Activated T-cell treated with anti-CD3 and anti-CD28 coated beads, Interleukin-2, amount 50 U/mL, for 1 hour (primary cell): ENCODE measurements around the gene TPK1.
"Not testable (repeated sequence)": the region's sequence is repeated elsewhere in the genome, so short reads cannot be mapped to it uniquely, and the experiment has no call there.

Experiments used
- DNase-seq: peaks from one replicate; pipeline ENCODE4 v3.0.0-alpha.2; 2020

TPK1 gene

DNA sequence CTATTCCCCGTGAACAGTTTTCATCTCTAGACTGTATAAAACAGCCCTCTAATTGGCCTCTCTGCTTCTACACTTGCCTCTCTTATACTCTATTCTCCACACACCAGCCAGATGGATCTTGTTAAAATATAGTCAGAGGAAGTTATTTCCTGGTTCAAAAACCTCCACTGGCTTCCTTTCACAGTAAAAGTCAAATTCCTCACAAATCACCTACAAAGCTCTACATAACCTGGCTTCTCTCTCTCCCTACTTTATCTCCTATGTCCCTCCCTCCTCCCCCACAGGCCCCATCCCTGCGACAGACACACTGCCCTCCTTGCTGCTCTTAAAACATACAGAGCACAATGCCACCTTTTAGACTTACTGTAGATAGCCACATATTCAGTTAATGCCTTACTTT, 60.1 kb downstream of the TPK1 start:
- DNase-seq: no peak

DNA sequence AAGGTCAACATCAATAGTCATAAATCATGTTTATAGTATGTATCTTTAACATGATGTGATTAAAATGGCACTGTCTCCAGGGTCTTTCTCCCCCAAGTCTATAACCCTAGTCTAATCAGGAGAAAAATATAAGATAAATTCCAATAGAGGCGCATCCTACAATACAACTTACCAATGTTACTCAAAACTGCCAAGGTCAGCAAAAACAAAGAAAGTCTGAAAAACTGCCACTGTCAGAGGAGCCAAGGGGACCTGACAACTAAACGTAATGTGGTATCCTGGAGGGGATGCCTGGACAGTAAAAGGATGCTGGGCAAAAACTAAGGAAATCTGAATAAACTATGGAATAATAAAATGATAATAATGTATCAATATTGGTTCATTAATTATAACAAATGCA, 63.9 kb downstream of the TPK1 start:
- no peak for DNase-seq

DNA sequence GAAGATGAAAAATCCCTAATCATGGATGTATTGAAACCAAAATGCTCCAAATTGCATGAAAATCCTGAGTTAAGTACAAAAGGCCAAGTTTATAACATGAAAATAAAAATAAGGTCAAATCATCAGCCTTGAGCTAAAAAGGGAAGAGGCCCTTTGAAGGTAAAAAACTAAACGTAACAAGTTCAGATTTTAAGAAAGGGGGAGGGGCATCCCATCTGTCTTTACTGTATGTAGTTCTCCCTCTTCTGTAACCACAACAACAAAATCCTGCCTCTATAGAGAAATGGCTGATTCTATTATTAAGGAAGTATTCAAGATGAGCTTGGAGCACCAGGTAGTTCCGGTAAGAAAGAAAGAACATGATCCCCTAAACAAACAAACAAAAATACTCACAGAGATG, 64.7 kb downstream of the TPK1 start:
- no peak for DNase-seq

DNA sequence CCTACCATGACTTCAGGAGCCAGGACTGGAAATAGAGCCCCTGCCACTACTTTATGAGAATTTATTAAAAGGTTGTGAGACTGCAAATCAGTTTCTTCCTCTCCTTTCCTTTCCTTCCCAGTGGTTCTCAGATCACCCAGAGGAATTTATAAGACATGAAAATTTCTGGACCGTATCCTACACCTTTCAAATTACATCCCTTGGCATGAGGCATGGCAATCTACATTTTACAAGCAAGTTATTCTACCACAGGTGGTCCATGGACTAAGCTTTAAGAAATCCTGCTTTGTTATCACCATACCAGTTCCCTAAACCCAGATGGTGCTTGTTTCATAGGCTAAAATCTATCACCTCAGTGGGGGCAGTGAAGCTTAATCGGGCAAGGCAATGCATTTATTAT, 66.5 kb downstream of the TPK1 start:
- DNase-seq: no peak

DNA sequence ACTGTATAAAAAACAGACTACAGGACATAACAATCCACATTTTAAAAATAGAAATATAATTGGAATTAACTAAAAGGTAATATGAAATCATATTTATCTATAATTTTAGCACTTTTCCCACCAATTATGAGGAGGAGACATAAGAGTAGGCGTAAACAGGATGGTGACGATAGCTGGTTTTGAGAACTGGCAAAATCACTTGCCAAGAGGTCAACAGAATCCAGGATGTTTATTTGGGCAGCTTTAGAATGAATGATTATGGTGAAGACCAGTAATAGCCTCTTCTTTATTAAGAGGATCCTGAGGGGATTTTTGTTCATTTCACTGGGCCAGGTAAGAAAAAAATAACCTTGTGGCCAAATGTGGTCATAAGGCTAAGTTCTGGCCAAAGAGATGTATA, 67.2 kb downstream of the TPK1 start:
- DNase-seq: no peak

DNA sequence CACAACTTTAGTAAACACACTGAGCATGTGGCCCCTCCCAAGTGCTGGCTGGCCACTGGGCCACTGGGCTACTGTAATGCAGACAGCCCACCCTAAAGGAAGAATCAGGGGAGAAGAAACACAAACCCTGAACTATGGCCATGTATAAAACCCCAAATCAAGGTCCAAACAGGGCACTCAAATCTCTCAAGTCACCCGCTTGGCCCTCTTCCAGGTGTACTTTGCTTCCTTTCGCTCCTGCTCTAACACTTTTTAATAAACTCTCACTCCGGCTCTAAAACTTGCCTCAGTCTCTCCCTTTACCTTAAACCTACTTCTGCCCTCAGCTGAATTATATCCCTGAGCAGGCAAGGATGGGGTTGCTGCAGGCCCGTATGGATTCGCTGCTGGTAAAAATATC, 72.6 kb downstream of the TPK1 start:
- DNase-seq: no peak

DNA sequence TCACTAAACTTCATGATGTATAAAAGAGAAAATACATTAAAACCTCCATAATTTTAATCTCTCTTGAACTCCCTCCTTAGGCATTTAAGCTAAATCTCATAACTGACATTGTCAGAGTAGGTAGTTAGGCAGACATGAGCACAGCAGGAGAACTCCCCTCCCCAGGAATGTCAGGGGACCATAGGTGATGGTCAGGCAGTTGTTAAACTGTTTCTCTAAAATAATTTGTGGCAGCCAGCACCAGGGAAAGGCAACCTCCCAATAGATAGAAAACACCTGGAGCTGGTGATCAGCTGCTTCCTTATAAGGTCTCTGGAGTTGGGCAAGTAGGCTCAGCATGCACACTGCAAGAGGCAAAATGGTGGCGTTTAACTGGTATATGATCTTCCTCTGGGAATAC, 73.0 kb downstream of the TPK1 start:
- no peak for DNase-seq

DNA sequence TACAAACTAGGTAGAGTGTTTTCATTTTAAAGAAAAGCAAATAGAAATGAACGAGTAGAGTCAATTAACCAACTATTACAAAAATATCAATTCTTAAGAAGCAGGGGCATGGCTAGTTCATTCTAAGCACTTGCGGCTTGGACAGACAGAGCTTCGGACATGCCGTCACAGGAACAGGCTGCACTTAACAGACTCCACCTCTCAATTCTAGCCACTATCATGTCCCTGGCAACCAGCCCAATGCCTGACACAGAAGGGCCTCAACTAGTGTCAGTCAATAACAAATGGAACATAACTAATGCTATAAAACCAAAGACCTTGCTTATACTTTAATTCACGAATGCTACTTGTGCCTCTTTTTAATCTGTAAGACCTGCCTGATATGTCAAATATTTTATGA, 74.4 kb downstream of the TPK1 start:
- no peak for DNase-seq

DNA sequence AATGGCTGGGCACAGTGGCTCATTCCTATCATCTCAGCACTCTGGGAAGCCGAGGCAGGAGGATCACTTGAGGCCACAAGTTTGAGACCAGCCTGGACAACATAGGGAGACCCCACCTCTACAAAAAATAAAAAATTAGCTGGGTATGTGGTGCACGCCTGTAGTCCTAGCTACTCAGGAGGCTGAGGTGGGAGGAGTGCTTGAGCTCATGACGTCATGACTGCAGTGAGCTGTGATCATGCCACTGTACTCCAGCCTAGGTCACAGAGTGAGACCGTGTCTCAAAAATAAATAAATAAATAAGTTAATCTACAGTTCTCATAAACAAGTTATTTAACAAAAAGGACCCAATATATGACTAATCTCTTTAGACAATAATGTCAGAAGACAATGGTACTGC, 76.2 kb downstream of the TPK1 start:
- no peak for DNase-seq

DNA sequence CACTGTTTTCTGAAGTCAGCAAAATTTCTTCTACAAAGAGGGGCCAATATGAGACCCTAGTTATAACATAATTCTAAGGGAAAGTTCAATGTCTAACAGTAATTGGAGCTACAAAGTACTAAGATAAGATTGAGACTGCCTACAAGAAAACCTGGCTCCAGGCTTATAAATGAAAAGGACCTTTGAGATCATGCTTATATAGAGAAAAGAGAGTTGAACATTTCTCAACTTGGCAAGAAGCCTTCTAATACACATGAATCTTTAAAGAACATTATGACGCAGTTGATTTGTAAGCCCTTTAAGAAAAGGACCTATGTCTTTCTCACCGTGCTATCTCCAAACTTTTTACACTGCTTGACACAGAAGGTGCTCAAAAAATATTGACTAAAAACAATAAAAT, 87.9 kb downstream of the TPK1 start:
- no peak for DNase-seq

DNA sequence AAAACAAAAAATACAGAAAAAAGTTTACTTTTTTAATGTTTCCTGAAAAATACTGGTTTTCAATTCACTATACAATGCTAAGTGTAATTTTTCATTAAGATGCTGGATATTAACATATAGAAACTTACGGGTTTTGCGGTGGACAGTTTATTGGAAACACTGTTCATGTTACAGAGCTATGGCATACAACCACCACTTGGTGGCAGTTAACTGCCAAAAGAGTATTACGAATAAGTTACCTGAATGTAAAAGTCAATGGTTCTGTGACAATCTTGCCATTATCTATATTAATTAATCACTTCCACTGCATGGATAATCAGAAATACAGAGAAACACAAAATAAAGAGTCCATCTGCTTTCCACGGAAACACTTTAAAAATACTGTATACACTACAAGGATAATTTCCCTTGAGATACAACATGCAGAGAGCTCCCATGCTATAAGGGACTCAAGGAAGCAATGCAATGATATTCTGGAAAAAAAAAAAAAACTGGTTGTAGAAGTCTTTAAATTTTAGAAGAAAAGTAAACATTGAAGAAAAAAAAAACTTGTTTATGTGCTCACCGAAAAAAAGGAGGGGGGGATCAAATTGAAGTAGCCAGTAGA, 97.0 kb downstream of the TPK1 start:
- DNase-seq: no peak

DNA sequence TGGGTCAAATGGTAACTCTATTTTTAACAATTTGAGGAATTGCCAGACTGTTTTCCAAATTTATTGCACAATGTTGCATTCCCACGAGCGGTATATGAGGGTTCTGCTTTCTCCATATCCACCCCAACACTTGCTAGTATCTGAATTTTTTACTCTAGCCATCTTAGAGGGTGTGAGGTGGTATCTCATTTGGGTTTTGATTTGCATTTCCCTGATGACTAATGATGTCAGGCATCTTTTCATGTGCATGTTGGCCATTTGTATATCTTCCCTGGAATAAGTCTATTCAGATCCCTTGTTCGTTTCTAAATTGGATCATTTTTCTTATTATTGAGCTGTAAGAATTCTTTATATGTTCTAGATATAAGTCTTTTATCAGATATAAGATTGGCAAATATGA, 97.7 kb downstream of the TPK1 start:
- DNase-seq: no peak

DNA sequence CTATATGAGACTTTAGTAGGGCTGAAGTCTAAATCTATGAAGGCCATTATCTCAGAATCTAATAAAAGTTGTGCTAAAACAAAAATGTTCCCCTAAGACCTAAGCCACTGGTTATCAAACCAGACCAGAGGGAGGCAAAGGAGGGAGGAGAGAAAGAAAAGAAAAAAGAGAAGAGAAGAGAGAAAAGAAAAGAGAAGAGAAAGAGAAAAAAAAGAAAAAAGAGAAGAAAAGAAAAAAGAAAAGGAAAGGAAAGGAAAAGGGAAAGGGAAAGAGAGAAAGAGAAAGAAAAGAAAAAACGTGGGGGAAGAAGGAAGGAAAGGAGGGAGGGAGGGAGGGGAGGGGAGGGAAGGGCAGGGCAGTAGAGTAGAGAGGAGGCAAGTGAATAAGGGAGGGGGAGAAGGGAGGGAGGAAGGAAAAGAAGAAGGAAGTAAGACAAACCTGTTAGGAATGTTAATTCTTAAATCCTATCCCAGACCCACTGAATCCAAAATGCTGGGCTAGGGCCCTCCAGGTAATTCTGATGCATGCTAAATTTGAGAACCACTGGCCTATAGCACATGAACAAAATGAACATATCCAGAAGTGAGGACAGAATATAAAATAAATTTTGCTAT, 98.9 kb downstream of the TPK1 start:
- DNase-seq: no peak

DNA sequence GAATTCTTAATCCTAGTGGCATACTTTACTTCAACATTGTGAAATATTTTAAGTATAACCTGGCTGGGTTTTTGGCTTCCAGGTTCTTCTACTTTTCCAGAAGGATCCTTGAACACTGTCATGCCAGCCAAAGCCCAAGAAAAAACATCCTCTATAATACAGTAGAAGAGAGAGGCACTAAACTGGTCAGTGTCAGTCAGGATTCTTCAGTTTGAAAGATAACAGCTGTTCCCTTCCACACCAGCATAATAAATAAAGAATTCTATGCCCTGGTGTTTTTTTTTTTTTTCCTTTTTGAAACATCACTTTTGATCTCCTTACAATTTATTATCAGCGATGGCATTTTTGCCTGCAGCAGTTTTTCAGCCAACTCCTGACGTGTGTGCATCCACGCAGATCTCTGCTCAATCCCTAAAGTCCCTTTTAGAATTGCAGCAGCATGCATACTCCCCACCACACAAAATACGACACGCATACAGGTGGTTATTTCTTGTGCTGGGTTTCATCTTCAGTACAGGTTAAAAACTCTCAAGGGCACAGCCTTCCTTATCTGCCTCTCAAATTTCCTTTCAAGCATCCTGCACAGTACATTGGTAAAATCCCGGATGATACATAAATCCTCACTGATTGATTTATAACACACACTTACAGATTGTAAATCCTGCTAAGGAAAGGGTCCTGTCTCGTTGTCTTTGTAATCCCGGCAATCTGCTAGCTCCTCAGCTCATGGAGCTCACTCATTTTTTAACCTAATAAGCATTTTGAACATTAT, 100.2 kb downstream of the TPK1 start:
- no peak for DNase-seq

DNA sequence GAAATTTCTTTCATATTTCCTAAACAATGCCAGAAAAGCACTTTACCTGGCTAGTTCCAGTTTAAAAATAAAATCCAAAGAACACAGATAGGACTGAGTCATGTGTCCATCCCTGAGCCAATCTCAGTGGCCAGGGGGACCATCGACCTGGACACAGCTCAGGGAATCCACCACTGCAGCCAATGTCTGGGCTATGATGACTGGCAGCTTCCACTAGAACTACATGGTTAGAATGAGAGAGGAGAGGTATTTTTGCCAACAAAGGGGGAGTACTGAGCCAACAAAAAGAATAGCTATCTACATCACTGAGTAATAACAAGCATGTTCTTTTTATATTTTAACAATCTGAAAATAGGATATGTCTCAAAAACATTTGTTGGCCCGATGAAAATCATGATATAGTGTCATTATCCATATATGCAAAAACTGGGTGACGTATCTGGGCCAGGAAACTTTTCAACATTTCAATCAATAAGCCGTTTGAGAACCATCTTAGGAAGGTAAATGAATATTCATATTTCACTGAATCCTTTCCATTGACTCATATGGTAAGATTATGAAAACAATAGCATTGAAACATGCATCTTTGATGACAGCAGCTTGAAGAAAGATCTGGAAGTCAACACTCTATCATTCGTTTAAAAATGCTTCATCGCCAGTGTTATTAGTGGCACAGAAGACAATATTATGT, 104.0 kb downstream of the TPK1 start:
- no peak for DNase-seq

DNA sequence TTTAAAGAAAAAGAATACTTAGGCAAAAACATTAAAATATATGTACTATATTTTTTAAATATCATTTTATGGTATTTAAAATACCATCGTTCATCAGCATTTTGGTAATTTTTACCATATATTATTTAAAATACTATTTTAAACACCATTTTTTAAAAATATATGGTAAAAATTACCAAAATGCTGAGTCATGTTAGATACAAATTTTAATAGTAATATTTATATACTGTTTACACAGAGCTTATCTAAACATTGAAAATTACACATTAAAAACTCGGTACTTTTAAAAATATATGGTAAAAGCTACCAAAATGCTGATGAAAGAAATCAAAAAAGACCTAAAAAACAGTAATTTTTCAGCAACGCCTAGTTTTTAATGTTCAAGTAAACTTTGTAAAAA, 105.6 kb downstream of the TPK1 start:
- no peak for DNase-seq

DNA sequence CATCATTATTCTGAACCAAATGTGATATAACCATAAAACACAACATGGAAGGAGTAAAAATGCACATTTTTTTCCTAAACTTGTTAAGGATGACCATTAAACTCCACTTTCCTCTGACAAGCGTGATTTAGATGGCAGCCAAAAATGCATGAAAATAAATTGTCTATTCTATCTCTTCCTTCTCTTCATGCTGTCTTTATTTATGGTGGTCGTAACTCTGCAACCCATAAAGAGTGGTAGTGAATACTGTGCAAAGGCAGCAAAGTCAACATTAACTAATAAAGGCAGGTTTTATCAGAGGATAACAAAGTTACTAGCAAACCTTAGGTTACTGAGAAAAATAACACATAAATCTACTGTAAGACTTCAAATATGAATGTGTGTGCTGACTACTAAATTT, 106.6 kb downstream of the TPK1 start:
- DNase-seq: no peak

DNA sequence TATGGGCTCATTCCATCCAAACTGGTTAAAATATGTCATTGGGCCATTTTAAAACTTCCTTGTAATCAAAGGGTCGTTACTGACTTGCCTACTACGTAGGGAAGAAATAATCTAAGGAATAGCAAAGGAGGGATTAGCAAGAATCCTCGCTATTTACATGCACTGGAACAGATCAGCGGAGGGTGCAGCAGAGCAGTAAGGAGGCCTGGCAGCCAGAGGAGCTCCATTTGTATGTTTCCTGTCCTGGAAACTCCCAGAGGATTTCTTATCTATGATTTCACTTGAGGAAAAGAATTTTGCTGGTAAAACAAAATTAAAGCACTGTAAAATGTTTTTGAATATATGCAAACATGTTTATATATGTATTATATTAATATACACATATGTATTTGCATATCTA, 107.3 kb downstream of the TPK1 start:
- DNase-seq: no peak

DNA sequence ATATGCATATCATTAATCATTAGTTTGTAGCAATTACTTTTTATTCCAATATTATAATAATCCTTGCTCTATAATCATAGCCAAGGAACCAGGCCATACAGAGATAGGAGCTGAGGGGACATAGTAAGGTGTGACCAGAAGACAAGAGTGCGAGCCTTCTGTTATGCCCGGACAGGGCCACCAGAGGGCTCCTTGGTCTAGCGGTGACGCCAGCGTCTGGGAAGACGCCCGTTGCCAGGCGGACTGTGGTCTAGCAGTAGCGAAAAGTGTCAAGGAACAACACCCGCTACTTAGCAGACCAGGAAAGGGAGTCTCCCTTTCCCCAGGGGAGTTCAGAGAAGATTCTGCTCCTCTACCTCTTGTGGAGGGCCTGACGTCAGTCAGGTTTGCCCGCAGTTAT, 109.0 kb downstream of the TPK1 start:
- DNase-seq: not testable (repeated sequence)

DNA sequence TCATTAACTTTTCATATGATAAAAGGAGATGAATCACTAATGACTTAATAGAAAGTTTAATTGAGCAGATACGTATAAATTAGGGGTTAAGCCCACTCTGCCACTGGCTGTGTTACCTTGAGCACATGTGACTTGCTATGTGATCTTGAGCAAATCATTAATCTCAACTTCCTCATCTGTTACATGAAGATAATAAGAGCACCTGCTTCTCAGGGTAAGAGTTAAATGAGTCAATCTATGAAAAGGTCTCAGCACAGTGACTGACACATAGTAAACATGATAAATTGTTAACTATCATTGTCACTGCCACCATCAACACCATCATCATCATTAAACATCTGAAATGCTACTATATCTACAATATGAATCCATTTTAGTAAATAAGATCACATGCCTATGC, 110.8 kb downstream of the TPK1 start:
- no peak for DNase-seq

DNA sequence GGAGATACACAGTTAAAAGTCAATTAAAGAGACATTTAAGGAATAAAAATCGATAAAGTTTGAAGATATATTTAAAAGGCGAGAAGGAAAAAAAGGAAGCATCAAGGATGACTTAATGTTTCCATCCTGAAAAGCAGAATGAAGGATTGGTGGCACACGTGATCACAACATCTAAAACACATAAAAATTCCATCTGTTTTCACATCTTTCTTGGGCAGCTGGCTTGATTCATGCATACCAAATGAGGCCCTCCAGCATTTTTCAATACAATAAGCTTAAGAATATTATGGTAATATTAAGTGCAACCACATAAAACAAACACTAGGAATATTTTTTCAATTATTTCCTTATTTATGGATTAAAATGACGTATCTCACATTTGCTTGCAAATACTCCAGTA, 112.6 kb downstream of the TPK1 start:
- DNase-seq: no peak

DNA sequence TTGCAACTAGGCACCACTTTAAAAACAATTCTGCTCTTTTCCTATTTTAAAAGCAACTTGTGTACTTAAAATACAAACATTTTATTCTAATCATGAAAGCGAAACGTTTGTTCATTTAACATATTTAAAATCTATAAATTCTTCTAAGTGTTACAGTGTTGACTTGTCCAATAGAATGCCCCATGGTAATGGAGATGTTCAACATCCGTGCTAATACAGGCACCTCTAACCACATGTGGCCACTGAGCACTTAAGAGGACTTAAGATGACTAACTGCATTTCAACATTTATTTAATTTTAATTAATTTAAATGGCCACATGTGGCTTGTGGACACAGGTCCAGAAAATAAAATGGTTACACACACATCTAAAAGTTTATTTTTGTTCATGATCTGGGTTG, 115.1 kb downstream of the TPK1 start:
- DNase-seq: no peak

DNA sequence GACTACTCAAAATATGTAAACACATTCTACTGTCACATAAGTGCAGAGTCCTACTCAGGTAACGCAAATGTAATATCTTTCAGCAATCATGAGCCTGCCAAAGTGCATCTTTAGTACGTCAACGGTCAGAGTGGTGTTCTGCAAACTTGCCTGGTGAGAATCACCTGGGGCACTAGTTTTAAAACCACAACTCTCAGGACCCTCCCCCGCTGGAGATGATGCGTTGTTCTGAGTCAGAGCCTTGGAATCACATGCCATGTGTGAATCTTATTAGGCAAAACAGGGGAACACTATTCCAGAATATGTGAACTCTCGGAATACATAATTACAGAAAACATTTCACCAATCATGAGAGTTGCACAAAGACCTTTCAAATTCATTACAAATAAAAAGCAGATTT, 115.7 kb downstream of the TPK1 start:
- no peak for DNase-seq

DNA sequence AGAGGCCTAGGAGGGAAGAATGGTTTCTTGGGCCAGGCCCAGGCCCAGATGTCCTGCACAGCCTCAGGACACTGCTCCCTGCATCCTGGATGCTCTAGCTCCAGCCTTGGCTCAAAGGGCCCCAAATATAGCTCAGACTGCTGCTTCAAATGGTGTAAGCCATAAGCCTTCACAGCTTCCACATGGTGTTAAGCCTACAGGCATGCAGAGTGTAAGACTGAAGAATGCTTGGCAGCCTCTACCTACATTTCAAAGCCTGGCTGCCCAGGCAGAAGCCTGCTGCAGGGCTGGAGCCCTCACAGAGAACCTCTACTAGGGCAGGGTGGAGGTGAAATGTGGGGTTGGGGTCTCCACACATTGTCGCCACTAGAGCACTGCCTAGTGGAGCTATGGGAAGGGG, 118.1 kb downstream of the TPK1 start:
- DNase-seq: no peak
